HepG2 (cell line): Measurements from ENCODE around the gene SDK2. TPM values are rescaled to one million over a fixed set of nuclear protein-coding genes. Genes with fewer than 3 reads are reported as not detected.
A peak's percentile ranks its signal among the peaks of the same experiment; 100 is the strongest.

Experiments used
- CREB1 ChIP-seq, 2 experiments: fragments of 450-650 bp in 1 of 2; IDR thresholded peaks; 2 replicates each; pipeline ENCODE4 v1.6.1; 2016 to 2017; ENCODE audit warnings: control low read depth in 1 of 2, mild to moderate bottlenecking in 1 of 2, missing compliant biosample characterization in 1 of 2, missing genetic modification characterization in 1 of 2
- HIVEP1 ChIP-seq: sonication (generic); formaldehyde crosslinking; IDR thresholded peaks from 2 replicates; pipeline ENCODE4 v1.4.0; 2020; ENCODE audit warnings: mild to moderate bottlenecking, missing genetic modification reagents
- HMG20A ChIP-seq: IDR thresholded peaks from 2 replicates; pipeline ENCODE4 v1.6.1; 2016; ENCODE audit warnings: borderline replicate concordance
- MED1 ChIP-seq: sonication (generic); formaldehyde crosslinking; IDR thresholded peaks from 2 replicates; pipeline ENCODE4 v1.4.0; 2020; ENCODE audit warnings: missing genetic modification reagents
- MTA3 ChIP-seq: sonication (generic); formaldehyde crosslinking; IDR thresholded peaks from 2 replicates; pipeline ENCODE4 v1.4.0; 2020; ENCODE audit warnings: missing genetic modification reagents
- PATZ1 ChIP-seq: sonication (generic); formaldehyde crosslinking; IDR thresholded peaks from 2 replicates; pipeline ENCODE4 v1.4.0; 2020; ENCODE audit warnings: missing genetic modification reagents
- PAXIP1 ChIP-seq: sonication (generic); formaldehyde crosslinking; conservative IDR thresholded peaks from 2 replicates; pipeline ENCODE4 v1.4.0; 2020; ENCODE audit warnings: mild to moderate bottlenecking, missing genetic modification reagents, moderate library complexity
- RARG ChIP-seq: sonication (generic); formaldehyde crosslinking; IDR thresholded peaks from 2 replicates; pipeline ENCODE4 v1.4.0; 2020; ENCODE audit warnings: low read depth, mild to moderate bottlenecking, missing genetic modification reagents
- RFX1 ChIP-seq: fragments of 450-650 bp; IDR thresholded peaks from 2 replicates; pipeline ENCODE4 v1.6.1; 2017
- RFX5 ChIP-seq: IDR thresholded peaks from 2 replicates; pipeline ENCODE4 v1.6.1; 2011; ENCODE audit warnings: low read depth, low read length, improper control_type of control experiment
- SIN3B ChIP-seq: fragments of 150-350 bp; IDR thresholded peaks from 2 replicates; pipeline ENCODE4 v1.6.1; 2014; ENCODE audit warnings: low read length
- SP2 ChIP-seq: sonication (generic); formaldehyde crosslinking; IDR thresholded peaks from 2 replicates; pipeline ENCODE4 v1.5.1; 2020; ENCODE audit warnings: mild to moderate bottlenecking, missing genetic modification reagents
- ZNF10 ChIP-seq: sonication (generic); formaldehyde crosslinking; IDR thresholded peaks from 2 replicates; pipeline ENCODE4 v1.4.0; 2020; ENCODE audit warnings: mild to moderate bottlenecking, low read depth, missing genetic modification reagents, borderline replicate concordance
- ZNF256 ChIP-seq: sonication (generic); formaldehyde crosslinking; conservative IDR thresholded peaks from 2 replicates; pipeline ENCODE4 v1.4.0; 2020; ENCODE audit warnings: missing genetic modification reagents
- ZNF432 ChIP-seq: sonication (generic); formaldehyde crosslinking; IDR thresholded peaks from 2 replicates; pipeline ENCODE4 v1.5.0; 2020; ENCODE audit warnings: missing genetic modification reagents, mild to moderate bottlenecking, borderline replicate concordance
- ZNF484 ChIP-seq: sonication (generic); formaldehyde crosslinking; IDR thresholded peaks from 2 replicates; pipeline ENCODE4 v1.5.1; 2020; ENCODE audit warnings: mild to moderate bottlenecking, low read depth, missing genetic modification reagents, borderline replicate concordance
- ZNF572 ChIP-seq: sonication (generic); formaldehyde crosslinking; IDR thresholded peaks from 2 replicates; pipeline ENCODE4 v1.5.1; 2020; ENCODE audit warnings: mild to moderate bottlenecking, missing genetic modification reagents
- polyA plus RNA-seq, 8 experiments: library from polyadenylated mRNA; depleted of rRNA in 3 of 8; stranded (reverse) in 7 of 8; unstranded in 1 of 8; fragments of >200 nt; fragmentation: Illumina TruSeq in 4 of 8; extraction: Trizol in 4 of 8; gene quantifications; 2 replicates each; pipeline versions ENCODE4 v1.2.1 to v1.2.3, GENCODE V29; 2011 to 2016; ENCODE audit warnings: low read depth in 4 of 8, missing spikeins in 1 of 8, mixed read lengths in 1 of 8; ENCODE audit not compliant: insufficient read depth in 1 of 8
- total RNA-seq, 5 experiments: library from RNA; depleted of rRNA; stranded (reverse); fragments of >200 nt; fragmentation: Illumina TruSeq; extraction: Trizol; gene quantifications; 2 replicates each; pipeline ENCODE4 v1.2.3, GENCODE V29; 2016; ENCODE audit warnings: low read depth in 1 of 5
- TF ChIP-seq, protein P1 (sequence below): sonication (generic); formaldehyde crosslinking; IDR thresholded peaks from 2 replicates; pipeline ENCODE4 v1.4.0; 2020; ENCODE audit warnings: missing genetic modification reagents
- TF ChIP-seq, protein P2 (sequence below): sonication (generic); formaldehyde crosslinking; IDR thresholded peaks from 2 replicates; pipeline ENCODE4 v1.8.1; 2022; ENCODE audit warnings: low read depth, mild to moderate bottlenecking, missing genetic modification reagents
- TF ChIP-seq, protein P3 (sequence below): IDR thresholded peaks from 2 replicates; pipeline ENCODE4 v1.6.1; 2016; ENCODE audit warnings: missing biosample characterization, missing genetic modification reagents, low read depth

The SDK2 gene
- total and polyA plus RNA-seq, 2 of the 13 experiments (the other 11 are each of a cell fraction or from before 2014, with no cell fraction given): not detected

DNA sequence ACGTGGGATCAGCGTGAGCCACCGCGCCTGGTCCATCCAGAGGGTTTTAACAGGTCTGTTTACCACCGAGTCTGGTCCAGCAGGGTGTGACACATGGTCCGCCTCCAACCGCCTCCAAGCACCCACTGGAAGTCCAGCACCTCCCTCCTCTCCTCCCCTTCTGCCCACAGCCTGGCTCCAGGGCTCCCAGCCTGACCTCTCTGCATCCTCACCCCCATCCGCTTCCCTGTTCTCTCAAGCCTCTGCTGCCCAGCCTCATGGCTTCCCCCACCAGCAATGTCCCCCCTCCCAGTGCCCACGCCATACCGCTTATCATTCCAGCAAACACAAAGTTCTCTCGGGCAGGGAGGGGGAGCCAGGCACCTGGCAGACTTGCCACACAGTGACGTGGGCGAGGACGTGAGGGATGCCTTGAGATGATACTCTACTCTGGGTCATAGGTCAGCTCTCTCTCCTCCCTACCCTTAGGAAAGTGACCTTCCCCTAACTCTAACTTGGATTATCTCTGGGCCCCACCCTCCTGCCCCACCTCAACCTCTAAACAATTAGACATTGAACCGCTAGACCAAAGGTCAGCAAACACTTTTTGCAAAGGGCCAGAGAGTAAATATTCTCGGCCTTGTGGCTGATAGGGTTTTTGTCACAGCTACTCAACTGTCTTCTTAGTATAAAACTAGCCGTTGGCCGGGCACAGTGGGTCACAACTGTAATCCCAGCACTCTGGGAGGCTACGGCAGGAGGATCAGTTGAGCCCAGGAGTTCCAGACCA lies 355.5 kb downstream of the SDK2 start (continued):
- peak; percentile 98 for TF ChIP-seq PATZ1 (CRISPR knock-in tag)
- peak; percentile 98 for TF ChIP-seq HIVEP1
- TF ChIP-seq, protein P1, sequence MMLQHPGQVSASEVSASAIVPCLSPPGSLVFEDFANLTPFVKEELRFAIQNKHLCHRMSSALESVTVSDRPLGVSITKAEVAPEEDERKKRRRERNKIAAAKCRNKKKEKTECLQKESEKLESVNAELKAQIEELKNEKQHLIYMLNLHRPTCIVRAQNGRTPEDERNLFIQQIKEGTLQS (CRISPR knock-in tag): 0 out of 2 replicates have a peak, but pooled peaks have one; percentile 50
- TF ChIP-seq ZNF484 (CRISPR knock-in tag): no peak
- peak; percentile 99 for TF ChIP-seq PAXIP1 (CRISPR knock-in tag)
- TF ChIP-seq MED1 (CRISPR knock-in tag): peak; percentile 82
- no peak for TF ChIP-seq RARG (CRISPR knock-in tag)
- no peak; the same call in 1 of the 2 replicates for TF ChIP-seq RFX1
- TF ChIP-seq ZNF10: no peak
- no peak for TF ChIP-seq SIN3B
- TF ChIP-seq, protein P2, sequence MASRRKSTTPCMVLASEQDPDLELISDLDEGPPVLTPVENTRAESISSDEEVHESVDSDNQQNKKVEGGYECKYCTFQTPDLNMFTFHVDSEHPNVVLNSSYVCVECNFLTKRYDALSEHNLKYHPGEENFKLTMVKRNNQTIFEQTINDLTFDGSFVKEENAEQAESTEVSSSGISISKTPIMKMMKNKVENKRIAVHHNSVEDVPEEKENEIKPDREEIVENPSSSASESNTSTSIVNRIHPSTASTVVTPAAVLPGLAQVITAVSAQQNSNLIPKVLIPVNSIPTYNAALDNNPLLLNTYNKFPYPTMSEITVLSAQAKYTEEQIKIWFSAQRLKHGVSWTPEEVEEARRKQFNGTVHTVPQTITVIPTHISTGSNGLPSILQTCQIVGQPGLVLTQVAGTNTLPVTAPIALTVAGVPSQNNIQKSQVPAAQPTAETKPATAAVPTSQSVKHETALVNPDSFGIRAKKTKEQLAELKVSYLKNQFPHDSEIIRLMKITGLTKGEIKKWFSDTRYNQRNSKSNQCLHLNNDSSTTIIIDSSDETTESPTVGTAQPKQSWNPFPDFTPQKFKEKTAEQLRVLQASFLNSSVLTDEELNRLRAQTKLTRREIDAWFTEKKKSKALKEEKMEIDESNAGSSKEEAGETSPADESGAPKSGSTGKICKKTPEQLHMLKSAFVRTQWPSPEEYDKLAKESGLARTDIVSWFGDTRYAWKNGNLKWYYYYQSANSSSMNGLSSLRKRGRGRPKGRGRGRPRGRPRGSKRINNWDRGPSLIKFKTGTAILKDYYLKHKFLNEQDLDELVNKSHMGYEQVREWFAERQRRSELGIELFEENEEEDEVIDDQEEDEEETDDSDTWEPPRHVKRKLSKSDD (CRISPR knock-in tag): peak; percentile 95
- TF ChIP-seq MTA3 (CRISPR knock-in tag): no peak
- no peak for TF ChIP-seq ZNF432 (CRISPR knock-in tag)
- TF ChIP-seq SP2: no peak
- TF ChIP-seq CREB1 (IDR thresholded peaks at IDR 0.05): peak; percentile 74
- TF ChIP-seq CREB1 (CRISPR knock-in tag; IDR thresholded peaks at IDR 0.05): peak; percentile 94
- TF ChIP-seq RFX5: no peak
- TF ChIP-seq ZNF256 (CRISPR knock-in tag): no peak
- TF ChIP-seq ZNF572 (CRISPR knock-in tag): peak; percentile 90
- TF ChIP-seq, protein P3, sequence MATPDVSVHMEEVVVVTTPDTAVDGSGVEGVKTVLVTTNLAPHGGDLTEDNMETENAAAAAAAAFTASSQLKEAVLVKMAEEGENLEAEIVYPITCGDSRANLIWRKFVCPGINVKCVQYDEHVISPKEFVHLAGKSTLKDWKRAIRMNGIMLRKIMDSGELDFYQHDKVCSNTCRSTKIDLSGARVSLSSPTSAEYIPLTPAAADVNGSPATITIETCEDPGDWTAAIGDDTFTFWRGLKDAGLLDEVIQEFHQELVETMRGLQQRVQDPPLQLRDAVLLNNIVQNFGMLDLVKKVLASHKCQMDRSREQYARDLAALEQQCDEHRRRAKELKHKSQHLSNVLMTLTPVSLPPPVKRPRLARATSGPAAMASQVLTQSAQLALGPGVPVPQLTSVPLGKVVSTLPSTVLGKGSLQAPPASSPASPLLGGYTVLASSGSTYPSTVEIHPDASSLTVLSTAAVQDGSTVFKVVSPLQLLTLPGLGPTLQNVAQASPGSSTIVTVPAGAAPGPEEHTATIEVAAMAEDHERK (CRISPR knock-in tag): no peak
- peak; percentile 97 for TF ChIP-seq HMG20A (CRISPR knock-in tag)
